Endodermal cell (in vitro differentiated cells): ENCODE data around the gene CRYGB. TPM values are rescaled to one million over a fixed set of nuclear protein-coding genes. Genes with fewer than 3 reads are reported as not detected.
A peak's percentile ranks its signal among the peaks of the same experiment; 100 is the strongest.

ENCODE experiments used
- DNase-seq: peaks from one replicate; pipeline ENCODE4 v3.0.0-alpha.2; 2017
- H3K27ac ChIP-seq: 2 replicates; pipeline ENCODE4 v1.5.1; 2013; ENCODE audit warnings: mild to moderate bottlenecking, low read depth, low read length, moderate library complexity
- H3K27me3 ChIP-seq: 2 replicates; pipeline ENCODE4 v1.6.1; 2013; ENCODE audit warnings: mild to moderate bottlenecking, low read length, moderate library complexity; ENCODE audit not compliant: insufficient read depth, control insufficient read depth, poor library complexity, severe bottlenecking
- H3K36me3 ChIP-seq: 2 replicates; pipeline ENCODE4 v1.7.0; 2013; ENCODE audit warnings: mild to moderate bottlenecking, low read length, moderate library complexity; ENCODE audit not compliant: control insufficient read depth, insufficient read depth
- H3K4me1 ChIP-seq: one replicate; pipeline ENCODE4 v1.7.0; 2013; ENCODE audit warnings: low read length; ENCODE audit not compliant: control insufficient read depth, insufficient read depth
- H3K4me3 ChIP-seq: 2 replicates; pipeline ENCODE4 v1.5.1; 2013; ENCODE audit warnings: mild to moderate bottlenecking, low read length, moderate library complexity
- H3K9ac ChIP-seq: 2 replicates; pipeline ENCODE4 v1.6.1; 2013; ENCODE audit warnings: mild to moderate bottlenecking, low read length, moderate library complexity; ENCODE audit not compliant: poor library complexity, severe bottlenecking; ENCODE audit errors: extremely low read depth
- H3K9me3 ChIP-seq: 2 replicates; pipeline ENCODE4 v1.6.1; 2013; ENCODE audit warnings: mild to moderate bottlenecking, low read length, moderate library complexity; ENCODE audit not compliant: control insufficient read depth
- H3K27ac Mint-ChIP-seq: 2 replicates; pipeline ENCODE4 v1.8.0; 2020; ENCODE audit warnings: mixed read lengths
- H3K27me3 Mint-ChIP-seq: 2 replicates; pipeline ENCODE4 v1.8.0; 2021; ENCODE audit warnings: mild to moderate bottlenecking, mixed read lengths; ENCODE audit not compliant: insufficient read depth
- H3K36me3 Mint-ChIP-seq: 2 replicates; pipeline ENCODE4 v1.8.0; 2020; ENCODE audit warnings: low read depth, mixed read lengths
- H3K4me1 Mint-ChIP-seq: 2 replicates; pipeline ENCODE4 v1.8.0; 2020; ENCODE audit warnings: mixed read lengths
- H3K4me3 Mint-ChIP-seq: 2 replicates; pipeline ENCODE4 v1.8.0; 2020; ENCODE audit warnings: mild to moderate bottlenecking, moderate library complexity, mixed read lengths
- H3K9me3 Mint-ChIP-seq: 2 replicates; pipeline ENCODE4 v1.8.0; 2020; ENCODE audit warnings: mild to moderate bottlenecking, mixed read lengths
- WGBS, 2 experiments: methylation state at CpG; one replicate each; pipeline versions ENCODE4 v1.1.5 to v1.1.7; 2013; ENCODE audit warnings: missing lambda C conversion rate in 2 of 2, mixed read lengths in 1 of 2; ENCODE audit not compliant: insufficient coverage in 1 of 2, insufficient read length in 1 of 2; 5-methylcytosine and 5-hydroxymethylcytosine counted together
- total RNA-seq, 2 donors: library from RNA; stranded (reverse); fragmentation: NEBNext Ultra II Directional in 1 of 2; extraction: Animal tissue kit (Norgen Biotek cat#: 25700) in 1 of 2; gene quantifications; 2 replicates in 1 of 2; 3 replicates in 1 of 2; pipeline ENCODE4 v1.2.1, GENCODE V29; 2021
- TF ChIP-seq, protein P1 (sequence below): fragments of 200-600 bp; sonication (generic); conservative IDR thresholded peaks from 2 replicates; pipeline ENCODE4 v1.5.0; 2021; ENCODE audit warnings: antibody characterized with exemption, mild to moderate bottlenecking

Gene CRYGB
- total RNA-seq, 2 donors from 2014 or later: 0.46 TPM; not detected in 1

DNA sequence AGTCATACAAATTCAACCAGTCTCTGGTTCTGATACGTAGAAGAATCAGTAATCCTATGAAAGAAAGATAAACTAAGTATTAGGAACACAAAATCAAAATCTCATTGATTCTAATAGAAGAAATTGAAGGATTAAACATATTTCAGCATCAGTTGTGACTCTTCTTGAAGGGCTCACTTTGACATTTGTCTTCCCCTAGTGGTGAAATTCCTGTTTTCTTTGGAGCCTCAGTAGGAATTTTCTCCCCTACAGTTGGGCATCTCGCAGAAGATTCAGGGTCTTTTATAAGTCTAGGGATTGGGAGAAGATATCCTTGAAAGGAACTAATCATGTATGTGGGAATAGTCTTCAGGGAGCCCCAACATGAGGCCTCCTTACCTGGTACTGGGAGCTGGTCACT is 2.8 kb upstream of the CRYGB start:
- Mint-ChIP-seq H3K27me3 (peaks cover 2% of the 10 kb centered on the region), H3K4me3 (no peak overlapping the region), H3K27ac (no peak overlapping the region), H3K36me3 (peaks cover 3% of the 10 kb centered on the region), H3K4me1 (peaks cover 14% of the 10 kb centered on the region), H3K9me3 (peaks cover 26% of the 10 kb centered on the region)
- H3K27ac ChIP-seq: no peak overlapping the region
- H3K4me1 ChIP-seq: no peaks in the 10 kb centered on the region
- no peaks in the 10 kb centered on the region for H3K27me3 ChIP-seq
- H3K36me3 ChIP-seq: no peaks in the 10 kb centered on the region
- WGBS, 2 experiments: 78% methylated on average over 1 of the region's 2 CpGs; no CpG with 5 or more reads in 1 of the 2 experiments
- DNase-seq: no peak
- H3K4me3 ChIP-seq: no peak overlapping the region
- H3K9ac ChIP-seq: no peak overlapping the region
- TF ChIP-seq, protein P1, sequence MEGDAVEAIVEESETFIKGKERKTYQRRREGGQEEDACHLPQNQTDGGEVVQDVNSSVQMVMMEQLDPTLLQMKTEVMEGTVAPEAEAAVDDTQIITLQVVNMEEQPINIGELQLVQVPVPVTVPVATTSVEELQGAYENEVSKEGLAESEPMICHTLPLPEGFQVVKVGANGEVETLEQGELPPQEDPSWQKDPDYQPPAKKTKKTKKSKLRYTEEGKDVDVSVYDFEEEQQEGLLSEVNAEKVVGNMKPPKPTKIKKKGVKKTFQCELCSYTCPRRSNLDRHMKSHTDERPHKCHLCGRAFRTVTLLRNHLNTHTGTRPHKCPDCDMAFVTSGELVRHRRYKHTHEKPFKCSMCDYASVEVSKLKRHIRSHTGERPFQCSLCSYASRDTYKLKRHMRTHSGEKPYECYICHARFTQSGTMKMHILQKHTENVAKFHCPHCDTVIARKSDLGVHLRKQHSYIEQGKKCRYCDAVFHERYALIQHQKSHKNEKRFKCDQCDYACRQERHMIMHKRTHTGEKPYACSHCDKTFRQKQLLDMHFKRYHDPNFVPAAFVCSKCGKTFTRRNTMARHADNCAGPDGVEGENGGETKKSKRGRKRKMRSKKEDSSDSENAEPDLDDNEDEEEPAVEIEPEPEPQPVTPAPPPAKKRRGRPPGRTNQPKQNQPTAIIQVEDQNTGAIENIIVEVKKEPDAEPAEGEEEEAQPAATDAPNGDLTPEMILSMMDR: peak; percentile 79
- peaks cover 29% of the 10 kb centered on the region for H3K9me3 ChIP-seq

DNA sequence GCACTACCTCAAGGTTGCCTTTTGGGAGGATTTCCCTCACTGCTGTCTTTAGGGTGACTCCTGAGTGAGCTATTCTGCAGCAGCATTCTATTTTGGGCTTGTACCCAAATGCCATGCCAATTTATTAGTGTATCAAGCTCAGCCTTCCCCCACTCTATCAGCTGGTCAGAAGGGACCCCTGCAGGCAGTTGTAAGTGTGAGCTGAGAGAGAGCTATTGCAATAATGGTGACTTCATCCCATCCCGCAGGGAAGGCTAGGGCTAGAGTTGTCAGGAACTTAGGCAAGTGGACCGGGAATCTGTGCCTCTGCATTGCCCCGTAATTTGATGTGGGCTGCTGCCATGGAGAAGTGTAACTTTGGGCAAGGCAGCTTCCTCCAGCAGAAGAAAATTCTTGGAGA is 1.8 kb upstream of the CRYGB start:
- no peak overlapping the region for H3K4me3 Mint-ChIP-seq
- 87 to 88% methylated on average over 2 to 3 of the region's 3 CpGs for WGBS, 2 experiments
- peaks cover 31% of the 10 kb centered on the region for H3K9me3 Mint-ChIP-seq
- Histone ChIP-seq H3K27ac (no peak overlapping the region), H3K4me3 (no peak overlapping the region), H3K36me3 (no peaks in the 10 kb centered on the region), H3K4me1 (peaks cover 2% of the 10 kb centered on the region), H3K27me3 (no peaks in the 10 kb centered on the region), H3K9ac (no peak overlapping the region), H3K9me3 (peaks cover 32% of the 10 kb centered on the region)
- H3K27me3 Mint-ChIP-seq: peaks cover 2% of the 10 kb centered on the region
- peaks cover 21% of the 10 kb centered on the region for H3K4me1 Mint-ChIP-seq
- H3K27ac Mint-ChIP-seq: no peak overlapping the region
- H3K36me3 Mint-ChIP-seq: peaks cover 3% of the 10 kb centered on the region
- peak; percentile 65 for DNase-seq
- TF ChIP-seq, protein P1: peak; percentile 39

DNA sequence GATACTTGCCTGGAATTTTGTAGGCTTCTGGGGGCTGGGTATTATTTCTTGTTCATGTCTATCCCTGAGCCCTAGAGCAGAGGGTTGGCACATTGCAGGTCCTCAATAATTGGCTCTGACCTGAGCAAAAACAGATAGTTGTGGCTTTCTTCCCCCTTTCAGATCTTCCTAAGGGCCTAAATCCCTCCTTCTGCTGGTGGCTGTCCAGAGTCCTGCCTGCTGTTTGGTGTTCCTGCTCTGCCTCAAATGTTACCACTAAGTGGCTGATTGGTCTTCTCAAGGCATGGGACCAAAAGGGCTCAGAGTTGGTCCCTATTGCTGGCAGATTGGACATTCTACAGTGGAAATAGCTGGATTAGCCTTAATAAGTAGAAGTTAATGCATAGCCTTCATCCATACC is 1.1 kb upstream of the CRYGB start:
- H3K36me3 Mint-ChIP-seq: peaks cover 3% of the 10 kb centered on the region
- Histone ChIP-seq H3K9ac (no peak overlapping the region), H3K27me3 (no peaks in the 10 kb centered on the region), H3K27ac (no peak overlapping the region), H3K4me3 (no peak overlapping the region), H3K9me3 (peaks cover 25% of the 10 kb centered on the region), H3K36me3 (no peaks in the 10 kb centered on the region), H3K4me1 (peaks cover 5% of the 10 kb centered on the region)
- H3K27ac Mint-ChIP-seq: no peak overlapping the region
- H3K4me1 Mint-ChIP-seq: peaks cover 26% of the 10 kb centered on the region
- TF ChIP-seq, protein P1: no peak
- no peak for DNase-seq
- no peak overlapping the region for H3K4me3 Mint-ChIP-seq
- peaks cover 31% of the 10 kb centered on the region for H3K9me3 Mint-ChIP-seq
- peaks cover 2% of the 10 kb centered on the region for H3K27me3 Mint-ChIP-seq
